Ramos (cell line): ENCODE data around the gene DGKD.

Experiments used
- in situ Hi-C: fragments of 300-500 bp; cut with MboI; formaldehyde crosslinking; loops from one replicate; pipeline ENCODE4 v1.14.3; 2022; ENCODE audit warnings: low sequenced_read_pairs; ENCODE audit not compliant: unreplicated experiment

Gene DGKD

DNA sequence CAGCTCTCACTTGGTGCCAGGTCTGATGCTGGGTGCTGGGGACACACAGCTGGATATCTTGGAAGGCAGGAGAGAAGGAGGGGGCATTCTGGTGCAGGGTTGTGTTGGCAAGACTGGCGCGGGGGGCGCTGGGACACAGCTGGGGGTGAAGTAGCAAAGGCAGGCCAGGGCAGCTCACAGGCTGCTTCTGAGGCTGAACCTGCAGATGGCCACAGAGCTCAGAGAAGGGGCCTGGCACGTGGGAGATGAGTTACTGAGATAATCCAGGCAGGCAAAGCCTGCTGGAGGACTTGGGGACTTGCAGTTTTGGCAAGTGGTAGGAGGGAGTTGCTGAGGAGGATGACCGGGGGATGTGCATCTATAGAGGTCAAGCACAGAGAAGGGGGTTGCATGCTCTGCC lies 16.2 kb upstream of the DGKD start:
- in situ Hi-C loops, result no loop called here

DNA sequence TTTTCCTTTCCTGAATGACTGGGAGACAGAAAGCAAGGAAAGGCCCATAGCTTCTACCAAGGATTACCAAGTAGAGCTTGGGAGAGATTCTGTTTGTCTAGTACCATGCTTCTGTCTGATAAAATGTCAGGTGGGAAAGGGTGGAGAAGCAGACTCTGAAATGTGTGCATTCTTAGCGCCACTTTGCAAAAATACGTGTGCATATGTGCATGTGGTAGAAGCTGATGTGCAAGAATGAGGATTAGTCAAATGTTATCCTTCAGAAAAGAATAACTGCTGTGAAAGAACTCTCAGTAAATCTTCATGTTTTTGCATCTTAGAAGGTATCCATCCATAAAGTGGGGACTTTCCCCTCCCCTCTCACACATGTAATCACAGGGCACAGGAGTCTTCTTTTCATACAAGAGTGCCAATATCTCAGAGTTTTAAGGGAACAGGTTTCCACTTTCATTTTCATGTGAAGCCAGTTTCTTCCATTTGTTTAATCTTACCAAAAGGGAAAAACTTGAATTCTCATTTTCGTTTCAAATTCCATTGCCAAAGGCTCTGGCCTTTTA lies 15.4 kb upstream of the DGKD start:
- in situ Hi-C loops, result no loop called here

- in situ Hi-C loops, result no loop called here
These were observed 14.9 kb upstream of the DGKD start for GRCh38 chr2:233339427-233339826.

DNA sequence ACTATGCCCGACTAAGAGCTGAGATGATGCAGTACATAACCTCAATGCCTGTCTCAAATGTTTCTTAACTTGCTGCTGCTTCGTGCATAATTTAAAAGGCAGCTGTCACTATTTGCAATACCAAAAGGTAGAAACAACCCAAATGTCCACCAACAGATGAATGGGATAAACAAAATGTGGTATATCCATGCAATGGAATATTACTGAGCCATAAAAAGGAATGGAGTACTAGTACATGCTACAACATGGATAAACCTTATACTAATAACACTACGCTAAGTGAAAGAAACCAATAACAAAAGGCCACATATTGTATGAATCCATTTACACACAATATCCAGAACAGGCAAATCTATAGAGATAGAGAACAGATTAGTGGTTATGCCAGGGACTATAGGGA lies 13.0 kb upstream of the DGKD start:
- in situ Hi-C loops, result no loop called here

GRCh38 chr2:233342301-233342700 lies 12.0 kb upstream of the DGKD start:
- in situ Hi-C loops, result no loop called here

DNA sequence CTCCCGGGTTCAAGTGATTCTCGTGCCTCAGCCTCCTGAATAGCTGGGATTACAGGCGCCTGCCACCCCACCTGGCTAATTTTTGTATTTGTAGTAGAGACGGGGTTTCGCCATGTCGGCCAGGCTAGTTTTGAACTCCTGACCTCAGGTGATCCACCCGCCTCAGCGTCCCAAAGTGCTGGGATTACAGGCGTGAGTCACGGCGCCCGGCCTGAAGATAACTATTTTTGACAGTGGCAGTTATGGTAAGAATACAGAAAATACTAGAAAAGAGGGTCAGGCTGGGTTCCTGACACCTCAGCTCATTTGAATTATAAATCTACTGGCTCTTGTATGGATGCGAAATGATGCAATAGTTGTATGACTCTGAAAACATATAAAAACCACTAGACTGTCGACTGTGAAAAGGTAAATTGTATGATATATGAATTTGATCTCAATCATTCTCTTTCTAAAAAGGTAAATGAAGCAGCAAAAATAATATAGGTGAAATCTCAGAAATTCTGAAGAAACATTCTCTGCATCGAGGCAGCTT lies 11.1 kb upstream of the DGKD start:
- in situ Hi-C loops, result no loop called here

DNA sequence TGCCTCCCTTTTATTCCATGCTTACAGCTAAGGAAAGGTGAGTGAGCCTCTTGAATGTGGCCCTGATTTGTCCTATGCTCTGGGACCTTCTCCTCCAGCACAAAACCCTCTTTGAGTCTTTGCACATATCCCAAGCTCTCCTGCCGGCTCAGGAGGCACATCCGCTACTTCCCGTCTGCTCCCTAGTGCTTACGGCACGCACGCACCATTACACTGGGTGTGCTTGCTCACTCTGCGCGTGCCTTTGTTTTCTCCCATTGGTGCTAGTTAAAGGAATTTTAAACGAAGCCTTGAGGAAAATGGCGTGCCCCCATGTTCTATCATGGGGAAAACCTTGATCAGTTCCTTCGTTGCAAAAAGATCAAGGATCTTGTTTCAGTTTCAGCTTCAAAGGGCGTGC lies 7.9 kb upstream of the DGKD start:
- in situ Hi-C loops, result no loop called here

- in situ Hi-C loops, result no loop called here
These were observed 7.4 kb upstream of the DGKD start for GRCh38 chr2:233346930-233347329.

GRCh38 chr2:233349005-233349998 lies 5.0 kb upstream of the DGKD start:
- in situ Hi-C loops, result no loop called here

GRCh38 chr2:233350708-233351107 lies 3.6 kb upstream of the DGKD start:
- in situ Hi-C loops, result loop anchor here (25.0 kb wide), 2 partner anchors 263 to 1688 kb away; no protein-coding TSS in a partner anchor

- in situ Hi-C loops, result loop anchor here (25.0 kb wide), 2 partner anchors 264 to 1689 kb away; no protein-coding TSS in a partner anchor
These were observed 2.9 kb upstream of the DGKD start for GRCh38 chr2:233351423-233351822.

DNA sequence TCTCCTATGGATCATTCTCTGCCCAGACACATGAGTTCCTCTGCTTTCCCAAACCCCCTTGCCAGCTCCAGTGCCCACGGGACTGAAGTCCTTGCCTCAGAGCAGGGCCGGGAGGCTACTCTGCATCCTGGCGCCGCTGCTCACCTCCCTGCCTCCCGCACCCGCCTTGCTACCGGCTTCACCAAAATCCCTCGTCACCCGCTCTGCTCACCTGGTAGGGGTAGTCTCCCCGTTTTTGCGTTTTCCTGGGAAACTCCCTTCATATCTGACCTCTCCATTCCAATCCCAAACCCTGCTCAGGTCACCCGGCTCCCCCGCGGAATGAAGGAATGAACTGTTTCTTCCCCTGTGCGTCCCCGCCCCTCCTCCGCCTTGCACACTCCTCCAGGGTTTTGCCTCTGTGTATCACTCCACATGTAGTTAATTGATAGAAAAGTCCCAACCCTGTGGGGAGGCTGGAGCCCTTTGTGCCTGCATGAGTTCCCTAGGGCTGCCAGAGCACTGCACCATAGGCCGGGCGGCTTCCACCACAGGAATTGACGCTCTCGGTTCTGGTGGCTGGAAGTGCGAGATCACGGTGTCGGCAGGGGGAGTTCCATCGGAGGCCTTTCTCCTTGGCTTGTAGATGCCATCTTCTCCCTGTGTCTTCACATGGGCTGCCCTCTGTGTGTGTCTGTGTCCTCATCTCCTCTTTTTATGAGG lies 2.0 kb upstream of the DGKD start:
- in situ Hi-C loops, result loop anchor here (25.0 kb wide), 2 partner anchors 265 to 1690 kb away; no protein-coding TSS in a partner anchor

GRCh38 chr2:233353101-233353768 lies 1.1 kb upstream of the DGKD start:
- in situ Hi-C loops, result loop anchor here (25.0 kb wide), 2 partner anchors 266 to 1691 kb away; no protein-coding TSS in a partner anchor

- in situ Hi-C loops, result loop anchor here (25.0 kb wide), 2 partner anchors 267 to 1692 kb away; no protein-coding TSS in a partner anchor
These were observed 218 bp downstream of the DGKD start for GRCh38 chr2:233354500-233354924.

DNA sequence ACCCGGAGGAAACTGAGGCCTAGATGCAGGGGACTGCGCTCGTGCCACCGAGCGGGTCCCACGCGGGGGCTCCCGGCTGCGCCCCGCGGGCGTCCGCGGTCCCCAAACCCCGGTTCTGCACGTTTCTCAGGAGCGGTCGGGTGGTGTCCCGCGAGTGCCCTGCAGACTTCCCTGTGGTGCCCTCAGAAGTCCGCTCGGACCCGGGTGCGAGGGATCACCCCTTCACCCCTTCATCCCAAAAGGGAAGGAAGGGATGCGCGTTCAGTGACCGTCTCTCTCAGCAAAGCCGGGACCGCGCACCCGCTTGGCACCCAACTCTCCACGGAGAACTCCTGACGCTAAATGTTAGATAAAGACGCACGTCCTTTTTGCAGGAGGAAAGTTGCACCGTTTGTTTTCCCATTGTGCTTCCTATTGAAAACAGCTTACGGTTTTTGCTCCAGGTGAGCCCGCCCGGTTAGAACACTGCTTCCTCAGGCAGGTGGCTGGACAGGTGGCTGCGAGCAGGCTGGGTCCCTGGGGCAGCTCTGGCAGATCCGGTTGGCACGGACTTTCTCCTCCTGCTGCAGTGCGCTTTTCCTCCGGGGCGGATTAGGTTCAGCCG lies 779 bp downstream of the DGKD start:
- in situ Hi-C loops, result loop anchor here (25.0 kb wide), 2 partner anchors 268 to 1693 kb away; no protein-coding TSS in a partner anchor

DNA sequence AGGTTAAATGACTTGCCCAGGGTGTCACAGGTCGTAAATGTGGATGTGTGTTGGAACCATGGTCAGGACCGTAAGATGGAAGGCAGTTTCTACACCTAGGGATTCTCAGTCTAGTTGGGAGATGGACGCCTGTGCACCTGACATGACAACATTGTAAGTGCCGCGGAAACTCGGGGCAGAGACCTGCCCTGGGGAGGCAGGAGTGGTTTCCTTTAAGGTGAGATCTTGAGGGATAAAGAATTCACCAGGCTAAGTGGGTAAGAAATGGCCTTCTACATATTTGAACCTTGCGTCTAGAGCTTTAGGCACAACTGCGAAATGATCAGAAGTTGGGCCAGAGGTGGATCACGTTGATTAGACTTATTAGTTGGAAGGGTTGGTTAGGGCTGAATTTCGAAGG lies 1.6 kb downstream of the DGKD start:
- in situ Hi-C loops, result loop anchor here (25.0 kb wide), 2 partner anchors 269 to 1694 kb away; no protein-coding TSS in a partner anchor

- in situ Hi-C loops, result loop anchor here (25.0 kb wide), 2 partner anchors 269 to 1694 kb away; no protein-coding TSS in a partner anchor
These were observed 2.4 kb downstream of the DGKD start for GRCh38 chr2:233356546-233357308.

- in situ Hi-C loops, result loop anchor here (25.0 kb wide), 2 partner anchors 271 to 1696 kb away; no protein-coding TSS in a partner anchor
These were observed 4.0 kb downstream of the DGKD start for GRCh38 chr2:233358335-233358734.
